ENCODE results near the gene ANXA2R. TPM values are rescaled to one million over a fixed set of nuclear protein-coding genes. Genes with fewer than 3 reads are reported as not detected.

Gene ANXA2R
- total and polyA plus RNA-seq, 4 donors: 0.49 to 2.0 (median 0.71) TPM

- TF ChIP-seq TAF1 (conservative IDR thresholded peaks at IDR 0.05): no peak
- no peak for TF ChIP-seq CTCF (IDR thresholded peaks at IDR 0.05; ENCODE audit: low read depth, low read length, missing input control)
- no peak for TF ChIP-seq YY1 (IDR thresholded peaks at IDR 0.05)
- TF ChIP-seq JUND (IDR thresholded peaks at IDR 0.05): no peak
- no peak for TF ChIP-seq FOXA1 (IDR thresholded peaks at IDR 0.05)
- no peak for TF ChIP-seq NR2F2 (IDR thresholded peaks at IDR 0.05)
- DNase-seq (ENCODE audit: low spot score): no peak
- no peaks in the 10 kb centered on the region for H3K36me3 ChIP-seq (ENCODE audit: control insufficient read depth in 4 of 4, insufficient read depth in 3 of 4, low read depth in 1 of 4, low read length in 3 of 4)
- H3K27me3 ChIP-seq (ENCODE audit: control insufficient read depth in 4 of 4, insufficient read depth in 4 of 4, low read length in 3 of 4): peaks cover 0 to 8% (median 2%) of the 10 kb centered on the region in 4 donors
- no peak overlapping the region for H3K9ac ChIP-seq (ENCODE audit: low read depth in 1 of 2, low read length in 2 of 2)
- WGBS: 87% methylated on average over 1 of the region's 1 CpG
- peaks cover 0 to 3% (median 0%) of the 10 kb centered on the region in 4 donors for H3K9me3 ChIP-seq (ENCODE audit: control insufficient read depth in 4 of 4, low read length in 3 of 4)
- H3K4me3 ChIP-seq (ENCODE audit: low read depth in 1 of 3, low read length in 3 of 3): no peak overlapping the region
- H3K4me1 ChIP-seq (ENCODE audit: control insufficient read depth in 4 of 4, insufficient read depth in 4 of 4, low read length in 3 of 4): peaks cover 3 to 19% (median 13%) of the 10 kb centered on the region in 4 donors
- H3K27ac ChIP-seq (ENCODE audit: low read depth in 1 of 2, low read length in 2 of 2): no peak overlapping the region
Measured at GRCh38 chr5:43046474-43046873, 6.4 kb upstream of the ANXA2R start.

GRCh38 chr5:43045236-43045635 is 5.1 kb upstream of the ANXA2R start:
- Histone ChIP-seq H3K4me3 (ENCODE audit: low read depth in 1 of 3, low read length in 3 of 3) (no peak overlapping the region), H3K27ac (ENCODE audit: low read depth in 1 of 2, low read length in 2 of 2) (no peak overlapping the region), H3K36me3 (ENCODE audit: control insufficient read depth in 4 of 4, insufficient read depth in 3 of 4, low read depth in 1 of 4, low read length in 3 of 4) (no peaks in the 10 kb centered on the region), H3K27me3 (ENCODE audit: control insufficient read depth in 4 of 4, insufficient read depth in 4 of 4, low read length in 3 of 4) (peaks cover 0 to 19% (median 2%) of the 10 kb centered on the region in 4 donors), H3K9ac (ENCODE audit: low read depth in 1 of 2, low read length in 2 of 2) (no peak overlapping the region), H3K9me3 (ENCODE audit: control insufficient read depth in 4 of 4, low read length in 3 of 4) (peaks cover 0 to 12% (median 5%) of the 10 kb centered on the region in 4 donors), H3K4me1 (ENCODE audit: control insufficient read depth in 4 of 4, insufficient read depth in 4 of 4, low read length in 3 of 4) (peaks cover 3 to 21% (median 14%) of the 10 kb centered on the region in 4 donors)
- DNase-seq (ENCODE audit: low spot score): no peak
- 50% methylated on average over 4 of the region's 4 CpGs for WGBS
- TF ChIP-seq SP1 (IDR thresholded peaks at IDR 0.05): no peak
- no peak for TF ChIP-seq ZBTB33 (IDR thresholded peaks at IDR 0.05)
- TF ChIP-seq YY1 (IDR thresholded peaks at IDR 0.05): no peak
- no peak for TF ChIP-seq RXRA (IDR thresholded peaks at IDR 0.05)
- no peak for TF ChIP-seq ATF3 (IDR thresholded peaks at IDR 0.05)
- no peak for TF ChIP-seq FOXA2 (IDR thresholded peaks at IDR 0.05)
- TF ChIP-seq EGR1 (IDR thresholded peaks at IDR 0.05; ENCODE audit: low read depth in 2 of 2): no peak
- no peak for TF ChIP-seq RAD21 (IDR thresholded peaks at IDR 0.05)
- TF ChIP-seq TAF1 (conservative IDR thresholded peaks at IDR 0.05): no peak
- TF ChIP-seq HNF4G (IDR thresholded peaks at IDR 0.05): no peak
- no peak for TF ChIP-seq CTCF (IDR thresholded peaks at IDR 0.05; ENCODE audit: low read depth, low read length, missing input control)
- TF ChIP-seq HNF4A (conservative IDR thresholded peaks at IDR 0.05): no peak
- no peak for TF ChIP-seq FOXA1 (IDR thresholded peaks at IDR 0.05)

Measured in liver (tissue), 9 donors.